NCI-H2107 treated with DMSO at 0.1 percent for 48 hours (cell line): ENCODE data around the gene CACNA2D1.

ENCODE experiments used
- DNase-seq: peaks from one replicate; lab custom pipeline; 2025; ENCODE audit not compliant: unreplicated experiment; lab: John Stamatoyannopoulos, UW

CACNA2D1 gene

GRCh38 chr7:82347808-82348207 is 95.8 kb downstream of the CACNA2D1 start:
- DNase-seq = no peak

DNA sequence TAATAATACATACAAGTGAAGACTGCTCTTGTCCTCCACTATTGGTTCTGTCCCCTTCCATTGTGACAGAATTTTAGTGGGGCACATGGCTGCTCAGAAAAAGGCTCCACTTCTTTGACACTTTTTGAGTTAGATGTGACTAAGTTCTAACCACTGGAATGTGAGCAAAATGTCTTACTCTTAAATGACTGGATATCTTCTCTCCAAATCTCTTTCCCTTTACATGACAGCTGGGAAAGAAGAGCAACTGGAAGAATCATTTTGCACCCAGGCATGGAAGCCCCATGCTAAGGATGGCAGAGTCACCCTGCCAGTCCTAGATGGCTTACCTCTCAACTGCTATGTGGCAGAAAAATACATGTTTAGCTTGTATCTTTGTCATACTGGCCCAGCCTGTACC is 97.7 kb downstream of the CACNA2D1 start:
- no peak for DNase-seq

DNA sequence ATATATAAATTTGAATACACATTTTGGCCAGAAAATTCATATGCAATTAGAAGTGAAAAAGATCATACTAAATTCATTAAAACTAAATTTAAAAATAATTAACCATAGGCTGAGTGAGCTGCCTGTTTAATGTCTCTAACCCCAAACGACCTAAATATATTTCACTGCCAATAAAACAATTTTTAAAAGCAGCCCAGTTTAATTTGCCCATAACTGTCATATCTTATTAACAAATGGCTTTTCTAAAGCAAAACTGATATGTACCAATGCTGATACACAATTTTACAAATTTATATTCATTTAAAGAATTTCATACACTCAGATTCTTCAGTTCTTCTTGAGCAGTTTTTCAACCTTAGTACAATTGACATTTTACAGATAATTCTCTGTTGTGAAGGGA is 99.9 kb downstream of the CACNA2D1 start:
- DNase-seq = no peak

GRCh38 chr7:82339958-82340357 is 103.6 kb downstream of the CACNA2D1 start:
- DNase-seq = no peak

GRCh38 chr7:82335927-82336326 is 107.7 kb downstream of the CACNA2D1 start:
- DNase-seq = peak; percentile 98

- DNase-seq = no peak
Observed at GRCh38 chr7:82335001-82335400, 108.6 kb downstream of the CACNA2D1 start.

GRCh38 chr7:82331234-82331633 is 112.3 kb downstream of the CACNA2D1 start:
- DNase-seq = no peak

DNA sequence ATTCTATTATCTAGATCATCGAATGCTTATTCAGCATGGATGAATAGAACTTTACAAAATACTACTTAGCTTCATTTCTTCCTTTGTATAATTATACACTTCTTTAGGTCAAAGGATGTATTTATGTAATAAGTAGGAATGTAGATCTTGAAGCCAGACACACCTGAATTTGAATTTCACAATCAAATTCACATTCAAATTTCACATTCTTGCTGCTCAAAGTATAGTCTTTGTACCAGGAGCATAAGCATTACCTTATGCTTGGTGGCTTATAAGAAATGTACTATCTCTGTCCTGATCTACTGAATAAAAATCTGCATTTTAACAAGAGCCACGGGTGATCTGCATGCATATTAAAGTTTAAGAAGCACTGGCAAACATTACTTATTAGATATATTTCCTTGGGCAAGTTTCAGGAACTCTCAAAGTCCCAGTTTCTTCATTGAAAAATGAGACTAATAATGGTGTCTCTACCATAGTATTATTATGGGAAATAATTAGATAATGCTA is 112.8 kb downstream of the CACNA2D1 start:
- no peak for DNase-seq

DNA sequence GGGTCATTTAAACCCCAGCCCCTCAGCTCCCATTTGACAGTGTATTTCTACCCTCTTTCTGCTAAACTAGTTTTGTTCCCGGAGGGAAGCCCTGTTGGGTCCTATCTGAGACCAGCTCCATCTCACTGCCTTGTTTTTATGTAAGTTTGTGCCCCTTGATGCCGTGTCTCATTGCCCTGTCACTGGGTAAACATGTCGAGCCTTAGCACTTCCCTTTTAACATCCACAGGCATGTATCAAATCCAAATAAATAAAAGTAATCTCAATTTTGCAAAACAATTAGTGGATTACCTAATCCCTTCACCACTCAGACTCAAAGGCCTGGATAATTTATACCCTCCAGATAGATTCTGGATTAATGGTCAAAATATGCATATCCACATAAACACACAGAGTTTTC is 115.7 kb downstream of the CACNA2D1 start:
- no peak for DNase-seq

GRCh38 chr7:82325416-82325815 is 118.2 kb downstream of the CACNA2D1 start:
- DNase-seq = no peak

- no peak for DNase-seq
Observed at GRCh38 chr7:82323806-82324205, 119.8 kb downstream of the CACNA2D1 start.

GRCh38 chr7:82319674-82320118 is 123.9 kb downstream of the CACNA2D1 start:
- peak; percentile 87 for DNase-seq

- DNase-seq = no peak
Observed at GRCh38 chr7:82318786-82319185, 124.8 kb downstream of the CACNA2D1 start.

GRCh38 chr7:82317760-82318159 is 125.8 kb downstream of the CACNA2D1 start:
- DNase-seq = no peak

DNA sequence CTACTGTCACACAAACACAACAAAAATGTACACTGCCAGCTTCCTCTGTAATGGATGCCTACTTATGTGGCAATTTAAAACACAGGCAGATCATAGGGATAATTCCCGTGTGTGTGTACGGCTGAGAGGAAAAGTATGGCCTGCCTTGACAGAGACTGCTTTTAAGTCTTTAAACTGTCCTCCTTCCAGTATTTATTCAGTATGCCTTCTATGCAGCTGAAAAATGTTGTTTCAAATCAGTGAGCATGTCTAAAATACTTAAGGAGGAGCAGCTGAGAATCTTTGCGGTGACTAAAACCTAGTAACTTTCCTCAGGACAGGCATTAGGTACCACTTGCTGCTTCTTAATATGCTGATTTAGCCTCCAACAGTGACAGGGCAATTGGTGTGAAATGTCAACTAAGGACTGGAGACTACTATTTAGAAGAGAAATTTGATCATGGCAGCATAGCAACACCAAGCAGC is 126.3 kb downstream of the CACNA2D1 start:
- DNase-seq = no peak

DNA sequence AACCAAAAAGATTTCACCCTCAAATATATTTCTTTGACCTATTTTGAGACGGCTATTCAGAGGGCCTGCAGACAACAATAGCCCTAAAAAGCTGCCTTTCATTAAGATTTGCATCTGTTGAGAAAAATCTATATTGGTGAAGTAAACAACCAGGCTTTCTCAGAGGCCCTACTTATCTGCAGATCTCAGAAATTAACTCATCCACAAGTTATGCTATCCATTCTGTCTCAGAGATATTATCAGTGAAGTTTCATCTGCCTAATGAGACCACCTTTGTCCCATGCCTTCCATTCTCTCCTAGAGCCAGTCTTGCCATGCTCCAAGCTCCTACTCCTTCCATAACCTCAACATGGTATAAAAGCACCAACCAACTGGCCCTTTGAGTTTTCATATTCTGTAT is 130.3 kb downstream of the CACNA2D1 start:
- no peak for DNase-seq

DNA sequence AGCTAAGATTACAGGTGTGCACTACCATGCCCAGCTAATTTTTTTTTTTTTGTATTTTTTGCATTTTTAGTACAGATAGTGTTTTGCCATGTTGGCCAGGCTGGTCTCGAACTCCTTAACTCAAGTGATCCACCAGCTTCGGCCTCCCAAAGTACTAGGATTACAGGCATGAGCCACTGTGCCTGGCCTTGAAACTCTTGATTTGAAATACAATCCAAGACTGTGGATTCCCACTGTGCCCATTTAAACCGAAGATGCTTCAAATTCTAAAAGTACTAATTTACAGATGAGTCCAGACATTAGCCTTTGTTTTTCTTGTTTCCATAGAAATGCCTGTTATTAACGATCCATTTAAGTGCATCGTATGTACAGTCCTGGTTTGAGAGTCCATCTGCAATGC is 130.9 kb downstream of the CACNA2D1 start:
- DNase-seq = no peak

DNA sequence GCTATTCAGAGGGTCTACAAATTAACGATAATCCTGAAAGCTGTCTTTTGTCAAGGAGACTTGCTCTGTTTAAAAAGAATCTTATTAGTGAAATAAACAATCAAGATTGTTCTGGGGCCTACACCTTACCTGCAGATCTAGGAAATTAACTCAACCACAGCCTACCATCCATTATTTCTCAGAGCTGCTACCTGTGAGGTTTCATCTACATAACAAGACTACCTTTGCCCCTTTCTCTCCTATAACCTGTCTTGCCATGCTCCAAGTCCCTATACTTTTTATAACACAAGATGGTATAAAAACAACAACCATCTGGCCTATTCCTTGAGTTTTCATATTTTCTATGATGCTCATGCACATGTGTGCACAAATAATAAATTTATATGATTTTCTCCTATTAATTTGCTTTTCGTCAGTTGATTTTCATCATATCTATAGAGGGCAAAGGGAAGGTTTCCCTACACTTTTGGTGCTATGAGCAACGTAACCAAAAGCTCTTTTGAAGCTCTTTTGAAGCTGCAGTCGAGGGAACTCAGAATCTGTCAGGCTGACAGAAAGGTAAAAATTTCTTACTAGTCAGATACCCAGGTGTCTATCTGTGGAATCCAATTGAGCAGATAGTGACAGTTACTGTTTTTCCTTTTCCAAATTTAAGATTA is 138.1 kb downstream of the CACNA2D1 start:
- no peak for DNase-seq

DNA sequence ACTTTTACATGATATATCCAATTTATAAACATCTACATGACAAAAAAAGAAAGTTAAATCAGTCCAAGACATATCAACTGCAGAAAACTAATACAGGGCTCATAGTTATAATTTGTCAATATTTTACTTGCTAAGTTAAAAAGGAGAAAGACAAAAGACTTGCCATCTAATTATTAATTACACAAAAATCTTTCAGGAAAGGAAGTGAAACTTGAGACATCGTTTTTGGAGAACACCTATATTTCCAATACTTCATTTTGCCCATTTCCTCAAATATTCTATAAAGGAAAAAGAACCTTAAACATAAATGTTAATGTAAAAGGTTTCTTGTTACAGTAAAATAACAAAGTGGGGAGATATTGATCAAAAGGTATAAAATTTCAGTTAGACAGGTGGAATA is 148.7 kb downstream of the CACNA2D1 start:
- no peak for DNase-seq

DNA sequence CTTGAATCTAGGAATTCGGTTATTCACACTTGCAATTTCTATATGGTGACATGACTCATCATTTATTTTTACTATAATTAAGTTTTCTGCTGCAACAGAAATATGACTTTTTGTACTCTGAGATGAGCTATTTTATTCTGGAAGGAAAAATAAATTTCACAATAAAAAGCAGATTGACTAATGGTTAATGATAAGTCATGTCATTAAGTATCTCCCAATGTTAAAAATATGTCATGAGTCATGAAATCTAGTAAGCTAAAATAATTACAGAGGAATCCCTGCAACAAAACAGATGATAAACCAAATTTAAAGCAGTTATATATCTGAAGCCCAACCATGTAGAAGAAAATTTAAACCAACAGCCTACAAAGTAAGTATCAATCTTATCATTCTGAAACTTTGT is 149.2 kb downstream of the CACNA2D1 start:
- no peak for DNase-seq

DNA sequence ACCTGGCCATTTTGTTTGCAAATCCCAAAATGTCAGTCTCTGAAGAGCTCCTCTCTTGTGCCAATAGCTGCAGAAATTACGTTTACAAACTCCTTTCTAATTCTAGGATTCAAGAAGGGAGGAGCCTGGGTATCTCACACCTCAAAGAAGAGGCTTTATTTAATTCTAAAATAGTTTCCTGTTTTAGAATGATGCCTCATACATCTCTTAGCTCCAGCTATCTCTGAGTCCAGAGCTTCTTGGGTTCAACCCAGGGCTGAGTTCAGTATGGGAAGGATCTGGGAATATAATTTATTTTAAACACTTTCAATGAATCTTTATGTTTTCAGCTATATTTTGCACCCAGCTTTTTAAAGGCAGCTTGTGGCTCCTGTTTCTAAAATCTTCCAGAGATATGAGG is 150.1 kb downstream of the CACNA2D1 start:
- no peak for DNase-seq

GRCh38 chr7:82291931-82292330 is 151.6 kb downstream of the CACNA2D1 start:
- DNase-seq = no peak

- DNase-seq = no peak
Observed at GRCh38 chr7:82289889-82290288, 153.7 kb downstream of the CACNA2D1 start.
